ENCODE results near the gene ALB. TPM values are rescaled to one million over a fixed set of nuclear protein-coding genes. Genes with fewer than 3 reads are reported as not detected.
"Not testable (repeated sequence)": the region's sequence is repeated elsewhere in the genome, so short reads cannot be mapped to it uniquely, and the experiment has no call there.

ALB gene
- polyA plus RNA-seq, 4 donors, result 0.84 to 2.7 TPM; not detected in 2

- no peak overlapping the region for H3K27ac ChIP-seq (ENCODE audit: low read depth in 1 of 3, low read length in 2 of 3)
- FAIRE-seq (no peak), DNase-seq (no peak)
- 33 to 69% (median 52%) methylated on average over 1 of the region's 1 CpG for WGBS, 3 donors
- no peak overlapping the region for H3K4me3 ChIP-seq (ENCODE audit: low read depth in 1 of 3, low read length in 3 of 3)
- H3K4me1 ChIP-seq (ENCODE audit: control insufficient read depth in 3 of 3, insufficient read depth in 2 of 3, low read depth in 1 of 3, low read length in 2 of 3), result no peaks in the 10 kb centered on the region
- no peaks in the 10 kb centered on the region for H3K27me3 ChIP-seq (ENCODE audit: control insufficient read depth in 3 of 3, insufficient read depth in 3 of 3, low read length in 3 of 3)
- H3K9me3 ChIP-seq (ENCODE audit: control insufficient read depth in 2 of 2, insufficient read depth in 1 of 2, low read depth in 1 of 2, low read length in 1 of 2), result peaks cover 0 to 2% of the 10 kb centered on the region in 2 donors
- no peaks in the 10 kb centered on the region for H3K36me3 ChIP-seq (ENCODE audit: control insufficient read depth in 3 of 3, insufficient read depth in 2 of 3, low read depth in 1 of 3, low read length in 3 of 3)
These were observed 22.9 kb upstream of the ALB start for GRCh38 chr4:73381214-73381613.

- H3K27ac ChIP-seq (ENCODE audit: low read depth in 1 of 3, low read length in 2 of 3), result no peak overlapping the region
- no peak overlapping the region for H3K4me3 ChIP-seq (ENCODE audit: low read depth in 1 of 3, low read length in 3 of 3)
- FAIRE-seq, result no peak
- peaks cover 0 to 2% of the 10 kb centered on the region in 2 donors for H3K9me3 ChIP-seq (ENCODE audit: control insufficient read depth in 2 of 2, insufficient read depth in 1 of 2, low read depth in 1 of 2, low read length in 1 of 2)
- H3K27me3 ChIP-seq (ENCODE audit: control insufficient read depth in 3 of 3, insufficient read depth in 3 of 3, low read length in 3 of 3), result no peaks in the 10 kb centered on the region
- peaks cover 0 to 3% (median 0%) of the 10 kb centered on the region in 3 donors for H3K4me1 ChIP-seq (ENCODE audit: control insufficient read depth in 3 of 3, insufficient read depth in 2 of 3, low read depth in 1 of 3, low read length in 2 of 3)
- WGBS, 3 donors, result 83 to 85% (median 84%) methylated on average over 3 of the region's 3 CpGs
- no peaks in the 10 kb centered on the region for H3K36me3 ChIP-seq (ENCODE audit: control insufficient read depth in 3 of 3, insufficient read depth in 2 of 3, low read depth in 1 of 3, low read length in 3 of 3)
- DNase-seq, result no peak
These were observed 20.6 kb upstream of the ALB start for GRCh38 chr4:73383452-73383851.

GRCh38 chr4:73387552-73387951 lies 16.5 kb upstream of the ALB start:
- FAIRE-seq, result no peak
- DNase-seq, result no peak
- Histone ChIP-seq H3K9me3 (ENCODE audit: control insufficient read depth in 2 of 2, insufficient read depth in 1 of 2, low read depth in 1 of 2, low read length in 1 of 2) (peaks cover 0 to 2% of the 10 kb centered on the region in 2 donors), H3K27ac (ENCODE audit: low read depth in 1 of 3, low read length in 2 of 3) (no peak overlapping the region), H3K36me3 (ENCODE audit: control insufficient read depth in 3 of 3, insufficient read depth in 2 of 3, low read depth in 1 of 3, low read length in 3 of 3) (no peaks in the 10 kb centered on the region), H3K27me3 (ENCODE audit: control insufficient read depth in 3 of 3, insufficient read depth in 3 of 3, low read length in 3 of 3) (no peaks in the 10 kb centered on the region), H3K4me1 (ENCODE audit: control insufficient read depth in 3 of 3, insufficient read depth in 2 of 3, low read depth in 1 of 3, low read length in 2 of 3) (peaks cover 0 to 10% (median 0%) of the 10 kb centered on the region in 3 donors), H3K4me3 (ENCODE audit: low read depth in 1 of 3, low read length in 3 of 3) (no peak overlapping the region)

GRCh38 chr4:73388887-73389286 lies 15.2 kb upstream of the ALB start:
- Histone ChIP-seq H3K9me3 (ENCODE audit: control insufficient read depth in 2 of 2, insufficient read depth in 1 of 2, low read depth in 1 of 2, low read length in 1 of 2) (peaks cover 0 to 2% of the 10 kb centered on the region in 2 donors), H3K27me3 (ENCODE audit: control insufficient read depth in 3 of 3, insufficient read depth in 3 of 3, low read length in 3 of 3) (no peaks in the 10 kb centered on the region), H3K4me3 (ENCODE audit: low read depth in 1 of 3, low read length in 3 of 3) (no peak overlapping the region), H3K36me3 (ENCODE audit: control insufficient read depth in 3 of 3, insufficient read depth in 2 of 3, low read depth in 1 of 3, low read length in 3 of 3) (no peaks in the 10 kb centered on the region), H3K27ac (ENCODE audit: low read depth in 1 of 3, low read length in 2 of 3) (peak overlapping the region in 1 of 3 donors; percentile 24), H3K4me1 (ENCODE audit: control insufficient read depth in 3 of 3, insufficient read depth in 2 of 3, low read depth in 1 of 3, low read length in 2 of 3) (peaks cover 0 to 10% (median 0%) of the 10 kb centered on the region in 3 donors)
- FAIRE-seq, result no peak
- peak in 1 of 2 donors; percentile 56 for DNase-seq
- WGBS, 3 donors, result 77 to 89% (median 86%) methylated on average over 1 of the region's 1 CpG

- H3K27me3 ChIP-seq (ENCODE audit: control insufficient read depth in 3 of 3, insufficient read depth in 3 of 3, low read length in 3 of 3); H3K36me3 ChIP-seq (ENCODE audit: control insufficient read depth in 3 of 3, insufficient read depth in 2 of 3, low read depth in 1 of 3, low read length in 3 of 3); H3K27ac ChIP-seq (ENCODE audit: low read depth in 1 of 3, low read length in 2 of 3); H3K4me3 ChIP-seq (ENCODE audit: low read depth in 1 of 3, low read length in 3 of 3); H3K9me3 ChIP-seq (ENCODE audit: control insufficient read depth in 2 of 2, insufficient read depth in 1 of 2, low read depth in 1 of 2, low read length in 1 of 2); FAIRE-seq; DNase-seq: not testable (repeated sequence)
- WGBS, 3 donors, result 93 to 97% (median 93%) methylated on average over 2 of the region's 2 CpGs
- H3K4me1 ChIP-seq (ENCODE audit: control insufficient read depth in 3 of 3, insufficient read depth in 2 of 3, low read depth in 1 of 3, low read length in 2 of 3), result peaks cover 0 to 10% (median 0%) of the 10 kb centered on the region in 3 donors
These were observed 14.4 kb upstream of the ALB start for GRCh38 chr4:73389663-73390062.

- no peak overlapping the region for H3K4me3 ChIP-seq (ENCODE audit: low read depth in 1 of 3, low read length in 3 of 3)
- FAIRE-seq, result no peak
- H3K9me3 ChIP-seq (ENCODE audit: control insufficient read depth in 2 of 2, insufficient read depth in 1 of 2, low read depth in 1 of 2, low read length in 1 of 2), result no peaks in the 10 kb centered on the region
- H3K36me3 ChIP-seq (ENCODE audit: control insufficient read depth in 3 of 3, insufficient read depth in 2 of 3, low read depth in 1 of 3, low read length in 3 of 3), result no peaks in the 10 kb centered on the region
- DNase-seq, result no peak
- H3K4me1 ChIP-seq (ENCODE audit: control insufficient read depth in 3 of 3, insufficient read depth in 2 of 3, low read depth in 1 of 3, low read length in 2 of 3), result peaks cover 0 to 10% (median 0%) of the 10 kb centered on the region in 3 donors
- no peak overlapping the region for H3K27ac ChIP-seq (ENCODE audit: low read depth in 1 of 3, low read length in 2 of 3)
- H3K27me3 ChIP-seq (ENCODE audit: control insufficient read depth in 3 of 3, insufficient read depth in 3 of 3, low read length in 3 of 3), result no peaks in the 10 kb centered on the region
These were observed 12.3 kb upstream of the ALB start for GRCh38 chr4:73391774-73392173.

- FAIRE-seq (no peak), DNase-seq (no peak)
- Histone ChIP-seq H3K9me3 (ENCODE audit: control insufficient read depth in 2 of 2, insufficient read depth in 1 of 2, low read depth in 1 of 2, low read length in 1 of 2) (no peaks in the 10 kb centered on the region), H3K27ac (ENCODE audit: low read depth in 1 of 3, low read length in 2 of 3) (no peak overlapping the region), H3K36me3 (ENCODE audit: control insufficient read depth in 3 of 3, insufficient read depth in 2 of 3, low read depth in 1 of 3, low read length in 3 of 3) (no peaks in the 10 kb centered on the region), H3K4me3 (ENCODE audit: low read depth in 1 of 3, low read length in 3 of 3) (no peak overlapping the region), H3K27me3 (ENCODE audit: control insufficient read depth in 3 of 3, insufficient read depth in 3 of 3, low read length in 3 of 3) (no peaks in the 10 kb centered on the region), H3K4me1 (ENCODE audit: control insufficient read depth in 3 of 3, insufficient read depth in 2 of 3, low read depth in 1 of 3, low read length in 2 of 3) (peaks cover 0 to 10% (median 0%) of the 10 kb centered on the region in 3 donors)
- 77 to 92% (median 91%) methylated on average over 2 of the region's 2 CpGs for whole genome bisulfite sequencing, 3 donors
These were observed 11.2 kb upstream of the ALB start for GRCh38 chr4:73392936-73393335.

GRCh38 chr4:73396304-73396703 lies 7.8 kb upstream of the ALB start:
- no peak for FAIRE-seq
- Histone ChIP-seq H3K4me3 (ENCODE audit: low read depth in 1 of 3, low read length in 3 of 3) (no peak overlapping the region), H3K9me3 (ENCODE audit: control insufficient read depth in 2 of 2, insufficient read depth in 1 of 2, low read depth in 1 of 2, low read length in 1 of 2) (no peaks in the 10 kb centered on the region), H3K27me3 (ENCODE audit: control insufficient read depth in 3 of 3, insufficient read depth in 3 of 3, low read length in 3 of 3) (no peaks in the 10 kb centered on the region), H3K4me1 (ENCODE audit: control insufficient read depth in 3 of 3, insufficient read depth in 2 of 3, low read depth in 1 of 3, low read length in 2 of 3) (peaks cover 0 to 7% (median 0%) of the 10 kb centered on the region in 3 donors), H3K27ac (ENCODE audit: low read depth in 1 of 3, low read length in 2 of 3) (no peak overlapping the region), H3K36me3 (ENCODE audit: control insufficient read depth in 3 of 3, insufficient read depth in 2 of 3, low read depth in 1 of 3, low read length in 3 of 3) (no peaks in the 10 kb centered on the region)
- 86 to 94% (median 91%) methylated on average over 1 of the region's 1 CpG for WGBS, 3 donors
- DNase-seq, result no peak
